Measurements from ENCODE around the gene SMOC2.
"Not testable (repeated sequence)": the region's sequence is repeated elsewhere in the genome, so short reads cannot be mapped to it uniquely, and the experiment has no call there.

SMOC2 gene

DNA sequence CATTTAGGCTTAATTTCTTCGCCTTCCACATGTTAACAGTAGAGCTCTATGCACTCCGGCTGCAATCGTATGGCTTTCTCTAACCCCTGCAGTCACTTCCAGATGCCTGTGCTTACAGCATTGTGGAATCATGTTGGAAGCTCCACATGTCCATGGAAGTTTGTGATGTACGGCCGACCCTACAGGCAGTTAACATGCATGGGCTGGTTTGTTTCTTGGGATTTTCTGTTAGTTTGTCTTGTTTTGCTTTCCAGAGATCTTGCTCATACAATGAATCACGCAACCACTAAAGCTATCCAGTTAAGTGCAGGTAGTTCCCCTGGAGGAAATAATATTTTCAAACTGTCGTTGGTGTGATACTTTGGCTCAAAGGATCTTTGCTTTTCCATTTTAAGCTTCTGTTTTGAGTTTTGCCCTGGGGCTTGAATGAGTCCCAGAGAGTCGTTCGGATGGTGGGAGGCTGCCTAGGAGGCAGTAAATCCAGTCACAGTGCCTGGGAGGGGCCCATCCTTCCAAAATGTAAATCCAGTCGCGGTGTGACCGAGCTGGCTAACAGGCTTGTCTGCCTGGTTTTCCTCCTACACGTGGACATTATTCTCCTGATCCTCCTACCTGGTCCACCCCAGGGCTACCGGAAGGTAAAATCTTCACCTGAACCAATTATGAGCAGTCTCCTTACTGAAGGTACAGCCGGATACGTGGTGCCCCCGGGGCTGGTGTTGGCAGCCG, 225.9 kb downstream of the SMOC2 start:
- DNase-seq, result no peak

GRCh38 chr6:168667428-168667805, 226.4 kb downstream of the SMOC2 start:
- no peak for DNase-seq

DNA sequence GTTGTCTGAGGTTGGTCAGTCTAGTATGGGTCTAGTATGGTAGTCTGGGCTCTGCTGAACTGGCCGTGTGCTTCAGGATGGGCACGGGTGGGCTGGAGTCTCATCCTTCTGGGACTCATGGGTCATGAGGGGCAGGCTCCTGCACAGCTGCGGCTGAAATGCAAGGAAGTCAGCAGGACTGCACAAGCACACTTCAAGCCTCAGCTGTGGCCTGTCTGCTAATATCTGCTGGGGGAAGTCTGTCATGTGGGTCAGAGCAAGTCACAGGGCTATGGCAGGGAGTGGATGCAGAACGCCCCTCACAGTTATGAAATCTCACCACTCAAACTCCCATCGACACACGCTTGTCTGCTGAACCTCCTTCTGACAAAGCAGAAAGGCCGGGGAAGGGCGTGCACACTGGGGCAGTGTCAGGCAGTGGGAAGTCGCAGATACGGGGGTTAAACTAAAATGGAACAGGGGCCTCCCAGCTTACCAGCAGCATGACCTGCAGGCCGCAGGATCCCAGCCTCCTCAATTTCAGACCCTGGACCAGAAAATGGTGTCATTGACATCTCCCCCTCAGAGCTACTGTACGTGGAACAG, 229.5 kb downstream of the SMOC2 start:
- DNase-seq, result no peak

DNA sequence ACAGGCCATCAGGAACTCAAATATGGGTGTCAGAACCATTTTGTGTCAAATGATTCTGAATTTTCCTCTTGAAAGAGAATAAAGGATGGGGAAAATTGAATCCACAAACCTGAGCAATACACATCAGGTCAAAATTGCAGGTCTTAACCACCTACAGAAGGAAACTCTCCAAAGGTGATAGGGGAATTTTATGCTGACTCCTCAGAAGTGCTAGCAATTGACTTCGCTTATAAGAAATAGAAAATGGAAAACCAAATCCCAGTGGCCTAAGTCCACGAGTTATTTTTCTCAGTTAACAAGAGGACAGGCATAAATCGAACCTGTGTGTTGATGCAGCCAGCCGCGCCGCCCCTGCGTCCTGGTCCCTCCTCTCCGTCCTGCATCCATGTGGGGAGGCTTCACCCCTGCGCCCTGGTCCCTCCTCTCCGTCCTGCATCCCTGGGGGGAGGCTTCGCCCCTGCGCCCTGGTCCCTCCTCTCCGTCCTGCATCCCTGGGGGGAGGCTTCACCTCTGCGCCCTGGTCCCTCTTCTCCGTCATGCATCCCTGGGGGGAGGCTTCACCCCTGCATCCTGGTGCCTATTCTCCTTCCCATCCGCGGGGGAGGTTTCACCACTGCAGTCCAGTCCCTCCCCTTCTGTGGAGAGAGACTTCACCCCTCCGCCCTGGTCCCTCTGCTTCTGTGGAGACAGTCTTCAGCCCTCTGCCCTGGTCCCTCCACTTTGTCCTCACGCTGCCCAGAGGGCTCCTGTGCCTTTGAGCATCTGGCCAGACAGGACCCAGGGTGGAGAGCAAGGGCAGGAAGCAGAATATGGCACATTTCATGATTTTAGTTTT, 230.3 kb downstream of the SMOC2 start:
- no peak for DNase-seq

DNA sequence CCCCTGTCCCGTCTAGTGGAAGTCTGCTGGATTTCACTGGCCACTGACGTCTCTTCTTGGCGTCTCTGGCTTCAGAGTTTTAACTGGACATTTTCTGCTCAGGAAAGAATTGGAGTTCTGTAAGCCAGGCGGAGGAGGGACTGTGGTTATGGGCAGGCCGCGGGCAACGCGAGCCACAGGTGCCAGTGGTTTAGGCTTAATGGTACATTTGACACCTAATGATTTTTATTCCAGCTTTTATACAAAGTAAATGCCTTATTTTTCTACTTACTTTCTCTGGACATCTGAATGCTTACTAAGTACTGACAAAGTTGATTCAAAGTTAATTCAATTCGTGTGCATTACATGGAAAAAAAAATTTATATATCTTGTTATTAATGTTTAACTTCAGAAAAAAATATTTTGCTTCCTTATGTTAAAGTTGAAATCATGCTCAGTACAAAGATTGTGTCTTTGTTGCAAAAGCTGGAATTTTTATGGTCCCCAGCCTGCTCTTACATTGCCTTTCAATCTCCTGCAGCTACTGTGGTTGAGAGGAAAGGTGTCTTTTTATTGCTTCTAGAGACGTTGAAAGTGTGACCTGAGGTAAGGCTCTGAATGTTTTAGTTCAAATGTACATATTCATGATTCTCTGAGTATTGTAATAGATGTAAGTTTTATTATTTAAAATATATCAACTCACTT, 231.0 kb downstream of the SMOC2 start:
- no peak for DNase-seq

DNA sequence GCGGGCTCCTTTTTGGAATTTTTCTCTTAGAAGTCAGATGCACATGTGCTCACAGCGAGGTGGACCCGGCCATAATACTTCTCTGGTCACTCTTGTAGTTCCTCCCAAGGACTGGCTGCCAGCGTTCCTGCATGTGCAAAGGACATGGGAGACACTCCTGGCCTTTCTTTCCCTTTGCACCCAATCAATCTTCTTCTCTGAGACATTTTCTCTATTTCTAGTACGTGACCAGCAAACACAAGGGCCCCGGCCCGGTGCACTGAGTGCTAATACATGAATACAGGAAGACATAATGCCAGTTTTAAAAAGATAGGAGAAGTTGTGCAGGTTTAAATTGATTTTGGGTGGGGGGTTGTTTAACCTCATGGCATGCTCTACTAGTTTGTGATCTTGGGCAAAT, 233.6 kb downstream of the SMOC2 start:
- DNase-seq, result no peak

DNA sequence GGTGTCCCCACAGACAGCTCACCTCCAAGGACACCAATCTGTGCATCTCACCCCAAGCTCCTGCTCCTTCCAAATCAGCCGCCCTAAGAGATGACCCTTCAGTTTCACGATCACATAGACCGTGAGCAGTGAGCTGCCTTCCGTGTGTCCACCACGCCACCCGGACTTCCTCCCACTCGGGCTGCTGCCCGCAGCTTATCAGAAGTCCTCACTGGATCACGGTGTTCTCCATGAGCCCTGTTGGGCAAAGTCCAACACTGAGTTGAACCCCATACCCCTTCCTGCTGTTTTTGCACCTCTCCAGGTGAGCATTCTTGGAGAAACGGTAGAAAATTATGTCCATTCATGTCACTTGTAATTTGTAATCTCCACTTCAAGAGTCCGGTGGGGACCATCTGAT, 234.4 kb downstream of the SMOC2 start:
- DNase-seq, result no peak

DNA sequence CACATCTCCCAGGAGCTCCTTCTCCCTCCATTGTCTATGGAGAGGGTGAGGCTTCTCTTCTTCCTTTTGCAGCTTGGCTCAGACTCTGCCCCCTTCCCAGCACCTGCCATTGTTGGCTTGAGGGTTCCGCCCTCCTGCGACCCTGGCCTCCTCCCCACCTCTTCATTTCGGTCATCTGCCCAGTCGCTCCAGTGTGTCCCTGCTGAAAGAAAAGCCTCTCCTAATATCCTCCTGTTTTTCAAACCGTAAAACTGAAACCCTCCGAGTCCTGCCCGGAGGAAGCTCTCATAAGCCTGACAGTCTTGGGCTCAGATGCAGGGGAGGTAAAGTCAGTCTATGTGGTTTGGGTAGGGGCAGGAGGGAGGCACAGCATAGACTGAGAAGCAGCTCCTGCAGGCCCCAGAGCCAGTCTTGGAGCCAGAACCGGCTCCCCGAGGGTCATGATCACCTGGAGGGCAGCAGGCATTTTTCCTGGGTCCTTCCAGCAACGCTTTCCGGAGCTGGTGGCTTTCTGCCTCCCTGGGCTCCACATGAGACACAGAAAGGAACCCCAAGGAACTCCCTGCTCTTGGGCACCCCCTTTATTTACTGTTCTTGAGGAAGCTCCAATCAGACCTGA, 235.1 kb downstream of the SMOC2 start:
- no peak for DNase-seq

- no peak for DNase-seq
Observed at GRCh38 chr6:168676552-168677322, 235.8 kb downstream of the SMOC2 start.

GRCh38 chr6:168677323-168677781, 236.4 kb downstream of the SMOC2 start:
- not testable (repeated sequence) for DNase-seq

DNA sequence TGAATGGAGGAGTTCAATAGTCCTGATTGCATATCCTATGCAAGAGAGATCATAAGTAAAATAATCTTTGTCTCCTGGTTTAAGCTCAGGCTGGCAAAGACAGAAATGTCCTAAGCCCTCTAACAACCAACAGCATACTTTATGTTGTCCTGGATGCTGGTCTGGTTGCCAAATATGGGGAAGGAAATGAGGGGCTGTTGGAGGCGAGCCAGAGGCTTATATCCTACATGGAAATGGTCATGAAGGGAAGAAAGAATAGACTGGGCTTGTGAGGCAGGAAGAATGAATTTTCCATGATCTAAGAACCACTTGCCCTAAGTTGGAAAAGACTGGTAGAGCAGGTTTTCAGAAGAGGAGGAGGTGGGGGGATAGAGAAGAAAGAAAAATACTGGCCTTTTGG, 237.1 kb downstream of the SMOC2 start:
- no peak for DNase-seq

DNA sequence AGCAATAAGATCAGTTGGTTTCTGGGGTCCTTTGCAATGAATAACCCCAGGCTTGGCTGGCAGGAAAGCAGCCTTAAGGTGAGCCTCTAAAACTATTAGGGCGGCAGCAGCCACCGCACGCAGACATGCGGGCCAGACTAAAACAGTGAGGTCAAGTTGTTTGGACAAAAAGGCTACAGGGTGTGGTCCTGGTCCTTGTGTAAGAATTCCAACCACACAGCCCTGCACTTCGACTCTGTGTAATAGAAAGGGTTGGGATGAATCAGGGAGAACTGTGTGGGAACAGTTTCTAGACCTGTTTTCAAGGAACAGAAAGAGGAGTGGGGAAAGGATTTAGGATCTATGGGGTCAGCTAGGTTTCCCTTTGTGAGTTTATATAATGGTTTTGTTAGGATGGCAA, 237.6 kb downstream of the SMOC2 start:
- DNase-seq, result no peak

DNA sequence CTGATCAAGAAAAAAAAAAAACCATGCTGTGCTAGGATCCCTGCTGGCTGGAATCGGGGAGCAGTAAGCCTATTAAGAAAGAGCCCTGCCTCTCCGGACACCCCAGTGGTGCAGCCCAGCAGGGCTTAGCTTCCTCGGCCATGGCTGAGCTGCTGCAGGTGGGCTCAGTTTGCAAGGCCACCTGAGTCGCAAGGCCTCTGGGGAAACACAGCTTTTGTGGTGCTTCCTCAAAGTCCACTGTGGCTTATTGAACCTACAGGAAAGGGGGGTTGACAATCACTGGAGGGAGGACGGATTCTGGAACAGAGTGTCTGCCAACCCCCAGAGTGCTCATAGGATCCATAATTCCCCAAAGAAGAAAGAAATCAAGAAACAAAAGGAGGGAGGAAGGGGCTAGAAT, 240.8 kb downstream of the SMOC2 start:
- no peak for DNase-seq

DNA sequence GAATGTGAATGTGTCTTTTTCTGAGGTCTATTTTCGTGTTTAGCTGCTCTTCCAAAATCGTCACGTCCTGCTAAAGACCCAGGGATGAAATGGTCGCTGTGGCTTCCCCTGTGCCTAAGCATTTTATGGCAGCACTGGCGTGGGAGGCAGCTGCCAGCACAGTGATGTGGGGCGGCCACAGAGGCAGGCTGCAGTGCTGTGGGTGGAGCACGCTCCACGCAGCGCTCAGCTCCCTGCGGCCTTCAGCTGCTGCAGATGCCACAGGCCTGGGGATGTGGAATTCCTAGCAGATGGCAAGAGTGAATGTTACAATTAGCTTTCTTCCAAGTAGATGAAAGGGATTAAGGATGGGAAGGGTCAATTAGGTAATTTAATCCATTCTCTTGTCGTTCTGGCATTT, 242.6 kb downstream of the SMOC2 start:
- DNase-seq, result no peak

- DNase-seq, result no peak
Observed at GRCh38 chr6:168684471-168684870, 243.5 kb downstream of the SMOC2 start.

DNA sequence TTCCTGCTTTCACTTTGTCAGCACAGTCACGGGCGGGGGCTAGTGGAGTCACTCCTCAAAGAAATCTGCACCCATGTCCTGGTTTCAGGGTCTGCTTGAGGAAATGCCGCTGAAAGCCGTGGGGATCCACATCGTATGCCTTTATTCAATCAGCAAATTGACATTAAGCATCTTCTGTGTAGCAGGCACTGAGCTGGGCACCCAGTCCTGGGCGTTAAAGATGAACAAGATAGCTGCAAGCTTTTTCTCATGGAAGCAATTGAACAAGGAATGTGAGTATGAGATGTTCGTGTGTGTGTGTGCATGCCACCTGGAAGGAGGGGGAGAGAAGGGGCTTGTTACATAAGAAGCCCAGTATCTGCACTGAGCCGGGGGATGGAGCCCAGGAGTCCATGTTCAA, 243.9 kb downstream of the SMOC2 start:
- DNase-seq, result no peak

- no peak for DNase-seq
Observed at GRCh38 chr6:168686029-168686738, 245.2 kb downstream of the SMOC2 start.

GRCh38 chr6:168686831-168687730, 246.1 kb downstream of the SMOC2 start:
- DNase-seq, result no peak

DNA sequence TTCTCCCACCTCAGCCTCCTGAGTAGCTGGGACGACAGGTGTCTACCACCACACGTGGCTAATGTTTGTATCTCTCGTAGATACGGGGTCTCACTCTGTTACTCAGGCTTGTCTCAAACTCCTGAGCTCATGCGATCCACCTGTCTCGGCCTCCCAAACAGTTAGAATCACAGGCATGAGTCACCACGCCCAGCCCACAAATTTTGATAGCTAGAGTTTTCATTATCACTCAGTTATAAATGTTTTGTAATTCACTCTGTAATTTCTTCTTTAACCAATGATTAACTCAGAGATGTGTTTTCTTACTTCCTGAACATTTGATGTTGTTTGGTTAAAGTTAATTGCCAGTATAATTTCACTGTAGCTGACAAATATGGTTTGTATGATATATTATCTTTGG, 249.3 kb downstream of the SMOC2 start:
- DNase-seq, result no peak

DNA sequence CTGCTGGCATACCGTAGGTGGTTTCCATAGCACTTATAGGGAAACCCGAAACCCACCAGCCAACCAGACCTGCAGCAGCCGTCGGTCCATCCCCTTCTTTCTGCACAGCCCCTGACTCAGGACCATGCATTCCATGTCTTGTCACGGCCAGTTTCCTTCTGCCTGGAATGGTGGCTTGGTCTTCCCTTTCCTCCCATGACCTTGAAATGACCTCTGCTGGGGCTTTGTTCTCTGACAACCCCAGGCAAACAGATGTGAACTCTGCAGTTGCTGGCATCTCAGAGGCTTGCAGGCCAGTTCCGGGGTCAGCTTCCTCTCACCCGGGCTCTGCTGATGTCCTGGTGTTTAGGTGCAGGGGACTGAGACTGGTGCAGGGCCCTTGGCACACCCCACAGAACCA, 250.8 kb downstream of the SMOC2 start:
- DNase-seq, result no peak
